Neutrophil (primary cell): ENCODE measurements around the gene CHMP1A.

Source experiments
- H3K27ac ChIP-seq: fragments of 200-600 bp; sonication (generic); 2 replicates; pipeline ENCODE4 v1.5.1; 2016; ENCODE audit warnings: mild to moderate bottlenecking, moderate library complexity
- H3K27me3 ChIP-seq: fragments of 200-600 bp; sonication (generic); 2 replicates; pipeline ENCODE4 v1.6.0; 2016; ENCODE audit warnings: mild to moderate bottlenecking
- H3K36me3 ChIP-seq: fragments of 200-600 bp; sonication (generic); 2 replicates; pipeline ENCODE4 v1.5.1; 2017
- H3K4me1 ChIP-seq, 2 experiments: fragments of 200-600 bp in 1 of 2; sonication (generic) in 1 of 2; 1 replicate in 1 of 2; 2 replicates in 1 of 2; pipeline versions ENCODE4 v1.5.1 to v1.6.1; 2013 to 2016; ENCODE audit warnings: low read depth in 1 of 2, low read length in 1 of 2, mild to moderate bottlenecking in 1 of 2, moderate library complexity in 1 of 2; ENCODE audit not compliant: control insufficient read depth in 1 of 2, insufficient read depth in 1 of 2
- H3K4me3 ChIP-seq, 2 experiments: fragments of 200-600 bp in 1 of 2; sonication (generic) in 1 of 2; 1 replicate in 1 of 2; 2 replicates in 1 of 2; pipeline ENCODE4 v1.5.1; 2013 to 2016; ENCODE audit warnings: low read depth in 1 of 2, low read length in 1 of 2, mild to moderate bottlenecking in 1 of 2, moderate library complexity in 1 of 2
- H3K9me3 ChIP-seq: fragments of 200-600 bp; sonication (generic); 2 replicates; pipeline ENCODE4 v1.5.1; 2016
- TF ChIP-seq, protein P1 (sequence below): fragments of 200-600 bp; sonication (generic); IDR thresholded peaks from 2 replicates; pipeline ENCODE4 v1.5.1; 2016; ENCODE audit warnings: antibody characterized with exemption

Gene CHMP1A

DNA sequence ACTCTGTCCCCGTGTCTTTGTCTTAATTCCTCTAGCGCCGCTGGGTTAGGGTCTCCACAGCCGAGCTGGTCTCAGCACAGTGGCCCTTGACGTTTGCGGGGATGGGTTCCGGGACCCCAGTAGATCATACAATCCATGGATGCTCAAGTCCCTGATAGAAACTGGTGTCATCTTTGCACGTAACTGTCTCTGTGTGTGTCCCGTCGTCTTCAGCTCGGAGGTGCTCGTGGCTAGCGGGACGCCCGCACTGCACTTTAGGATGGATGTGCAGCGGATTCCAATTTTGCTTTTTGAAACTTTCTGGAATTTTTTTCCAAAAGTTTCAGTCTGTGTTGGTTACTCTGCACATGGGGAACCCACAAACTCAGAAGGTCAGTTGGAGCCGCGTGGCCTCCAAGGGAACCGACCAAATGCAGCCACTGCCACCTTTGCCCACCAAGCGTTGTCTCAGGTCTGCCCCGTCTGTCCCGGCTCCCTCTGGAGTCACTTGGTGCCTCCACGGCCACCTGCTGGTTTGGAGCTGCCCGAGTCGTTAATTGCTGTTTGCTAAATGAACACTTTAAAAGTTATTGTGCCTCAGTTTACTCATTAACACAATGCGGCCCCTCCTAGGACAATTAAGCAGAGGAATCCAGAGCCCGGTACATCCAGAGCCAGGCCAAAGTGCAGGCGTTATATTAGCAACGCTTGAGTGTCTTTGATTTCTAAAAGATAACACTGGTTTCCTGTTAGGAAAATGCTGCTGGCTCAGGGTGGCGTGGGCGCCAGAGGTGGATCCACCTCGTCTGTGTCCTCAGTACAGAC is 49.4 kb downstream of the CHMP1A start:
- Histone ChIP-seq H3K4me3 (no peak overlapping the region), H3K4me1 (no peaks in the 10 kb centered on the region), H3K36me3 (no peaks in the 10 kb centered on the region), H3K27ac (no peak overlapping the region), H3K27me3 (peaks cover 3% of the 10 kb centered on the region), H3K9me3 (no peaks in the 10 kb centered on the region)
- TF ChIP-seq, protein P1, sequence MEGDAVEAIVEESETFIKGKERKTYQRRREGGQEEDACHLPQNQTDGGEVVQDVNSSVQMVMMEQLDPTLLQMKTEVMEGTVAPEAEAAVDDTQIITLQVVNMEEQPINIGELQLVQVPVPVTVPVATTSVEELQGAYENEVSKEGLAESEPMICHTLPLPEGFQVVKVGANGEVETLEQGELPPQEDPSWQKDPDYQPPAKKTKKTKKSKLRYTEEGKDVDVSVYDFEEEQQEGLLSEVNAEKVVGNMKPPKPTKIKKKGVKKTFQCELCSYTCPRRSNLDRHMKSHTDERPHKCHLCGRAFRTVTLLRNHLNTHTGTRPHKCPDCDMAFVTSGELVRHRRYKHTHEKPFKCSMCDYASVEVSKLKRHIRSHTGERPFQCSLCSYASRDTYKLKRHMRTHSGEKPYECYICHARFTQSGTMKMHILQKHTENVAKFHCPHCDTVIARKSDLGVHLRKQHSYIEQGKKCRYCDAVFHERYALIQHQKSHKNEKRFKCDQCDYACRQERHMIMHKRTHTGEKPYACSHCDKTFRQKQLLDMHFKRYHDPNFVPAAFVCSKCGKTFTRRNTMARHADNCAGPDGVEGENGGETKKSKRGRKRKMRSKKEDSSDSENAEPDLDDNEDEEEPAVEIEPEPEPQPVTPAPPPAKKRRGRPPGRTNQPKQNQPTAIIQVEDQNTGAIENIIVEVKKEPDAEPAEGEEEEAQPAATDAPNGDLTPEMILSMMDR, result no peak

DNA sequence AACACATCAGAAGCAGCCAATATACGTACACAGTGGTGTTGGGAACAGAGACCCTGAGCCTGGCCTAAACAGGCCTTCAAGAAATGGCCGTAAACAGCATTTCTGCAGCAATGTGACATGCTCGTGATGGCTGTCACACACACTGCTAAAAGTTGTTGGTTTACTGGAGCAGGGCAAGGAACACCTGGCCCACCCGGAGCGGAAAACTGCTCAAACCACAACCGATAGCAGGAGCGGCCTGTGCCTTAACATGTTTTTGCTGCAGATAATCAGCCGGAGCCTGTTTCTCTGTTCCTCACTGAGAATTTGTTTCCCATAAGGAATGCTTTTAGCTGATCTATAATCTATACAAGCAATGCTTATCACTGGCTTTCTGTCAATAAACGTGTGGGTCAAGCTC is 50.1 kb downstream of the CHMP1A start:
- Histone ChIP-seq H3K9me3 (no peaks in the 10 kb centered on the region), H3K4me1 (no peaks in the 10 kb centered on the region), H3K36me3 (no peaks in the 10 kb centered on the region), H3K27me3 (peaks cover 10% of the 10 kb centered on the region), H3K27ac (no peak overlapping the region), H3K4me3 (no peak overlapping the region)
- TF ChIP-seq, protein P1, result no peak

DNA sequence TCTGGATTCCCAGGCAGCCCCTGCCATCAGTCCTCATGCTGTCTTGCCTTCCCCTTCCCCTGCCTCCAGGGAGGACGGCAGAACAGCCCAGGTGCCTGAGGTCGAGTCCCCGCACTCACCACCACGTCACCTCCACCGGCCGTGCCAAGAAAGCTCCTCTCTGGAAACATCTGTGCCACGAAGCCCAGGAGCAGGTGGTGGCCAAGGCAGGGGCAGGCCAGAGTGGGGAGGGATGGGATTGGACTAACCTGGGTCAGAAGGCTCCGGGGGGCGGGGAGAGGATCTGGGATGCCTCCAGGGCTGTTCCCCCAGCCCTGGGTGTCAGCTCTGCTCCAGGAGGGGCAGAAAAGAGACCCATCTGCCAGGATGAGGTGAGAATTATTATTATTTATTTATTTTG is 51.5 kb downstream of the CHMP1A start:
- Histone ChIP-seq H3K4me1 (no peaks in the 10 kb centered on the region), H3K4me3 (no peak overlapping the region), H3K36me3 (no peaks in the 10 kb centered on the region), H3K27ac (no peak overlapping the region), H3K9me3 (no peaks in the 10 kb centered on the region), H3K27me3 (peaks cover 20% of the 10 kb centered on the region)
- TF ChIP-seq, protein P1, result no peak

DNA sequence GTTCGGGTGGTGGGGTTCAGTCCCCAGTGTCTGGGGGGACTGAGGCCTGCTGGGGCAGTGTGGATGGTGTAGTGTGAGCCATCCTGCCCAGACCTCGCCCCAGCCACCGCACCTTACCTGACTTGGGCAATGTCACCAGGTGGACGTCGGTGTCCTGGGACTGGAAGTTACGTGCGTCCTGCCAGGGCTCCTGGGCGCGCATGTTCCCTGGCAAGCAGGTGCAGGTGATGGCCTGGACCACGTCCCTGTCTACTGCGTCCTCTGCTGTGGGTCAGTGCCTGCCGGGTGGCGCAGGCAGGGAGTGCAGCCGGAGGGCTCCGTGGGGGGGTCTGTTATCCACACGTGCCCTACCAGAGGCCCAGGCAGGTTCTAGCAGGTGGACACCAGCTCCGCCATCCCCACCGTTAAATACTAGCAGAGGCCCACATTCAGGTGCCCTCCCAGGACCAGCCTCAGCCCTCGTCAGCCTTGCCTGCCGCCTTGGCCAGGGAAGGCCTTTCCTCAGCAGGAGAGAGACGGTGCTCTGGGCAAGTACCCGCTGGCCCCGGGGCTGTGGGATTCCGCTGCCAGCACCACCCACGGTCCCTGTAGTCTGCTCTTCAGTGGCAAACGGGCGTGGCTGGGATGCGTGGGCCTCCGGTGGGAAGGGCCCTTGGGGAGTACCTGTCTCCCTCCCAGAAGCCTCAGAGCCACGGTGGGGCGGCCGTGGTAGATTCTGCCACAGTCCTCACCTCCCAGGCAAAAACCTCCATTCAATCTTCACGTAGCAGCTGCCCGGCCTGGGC is 52.1 kb downstream of the CHMP1A start:
- peaks cover 20% of the 10 kb centered on the region for H3K27me3 ChIP-seq
- no peaks in the 10 kb centered on the region for H3K36me3 ChIP-seq
- TF ChIP-seq, protein P1, result no peak

DNA sequence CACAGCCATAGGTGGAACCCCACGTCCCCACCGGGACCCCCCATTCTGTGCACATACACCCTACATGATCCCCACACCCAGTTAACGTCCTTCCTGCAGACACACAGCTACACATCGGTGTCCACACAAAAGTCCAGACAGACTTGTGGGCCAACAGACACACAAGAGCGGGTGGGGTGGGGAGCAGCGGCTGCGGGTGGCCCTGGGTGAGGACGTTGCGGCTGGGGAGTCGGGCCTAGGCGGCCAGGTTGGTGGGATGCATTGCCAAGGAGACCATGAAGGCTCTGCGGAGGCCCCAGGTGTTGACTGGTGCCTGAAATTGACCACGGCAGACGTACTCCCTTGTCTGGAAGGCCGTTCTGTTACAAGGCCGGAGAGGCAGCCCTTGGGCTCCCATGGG is 52.7 kb downstream of the CHMP1A start:
- TF ChIP-seq, protein P1, result no peak
- Histone ChIP-seq H3K27ac (no peak overlapping the region), H3K4me1 (no peaks in the 10 kb centered on the region), H3K27me3 (peaks cover 20% of the 10 kb centered on the region), H3K9me3 (no peaks in the 10 kb centered on the region), H3K4me3 (no peak overlapping the region), H3K36me3 (no peaks in the 10 kb centered on the region)

More for the DNA sequence above, 52.1 kb downstream of the CHMP1A start:
- H3K4me3 ChIP-seq, result no peak overlapping the region
- H3K27ac ChIP-seq, result no peak overlapping the region
- no peaks in the 10 kb centered on the region for H3K4me1 ChIP-seq
- no peaks in the 10 kb centered on the region for H3K9me3 ChIP-seq
